OCI-M1 (cell line): Measurements from ENCODE around the gene EIF4G3.
A peak's percentile ranks its signal among the peaks of the same experiment; 100 is the strongest.
"Not testable (repeated sequence)": the region's sequence is repeated elsewhere in the genome, so short reads cannot be mapped to it uniquely, and the experiment has no call there.

ENCODE experiments used
- DNase-seq: peaks from one replicate; lab custom pipeline; 2025; lab: John Stamatoyannopoulos, UW

Gene EIF4G3

DNA sequence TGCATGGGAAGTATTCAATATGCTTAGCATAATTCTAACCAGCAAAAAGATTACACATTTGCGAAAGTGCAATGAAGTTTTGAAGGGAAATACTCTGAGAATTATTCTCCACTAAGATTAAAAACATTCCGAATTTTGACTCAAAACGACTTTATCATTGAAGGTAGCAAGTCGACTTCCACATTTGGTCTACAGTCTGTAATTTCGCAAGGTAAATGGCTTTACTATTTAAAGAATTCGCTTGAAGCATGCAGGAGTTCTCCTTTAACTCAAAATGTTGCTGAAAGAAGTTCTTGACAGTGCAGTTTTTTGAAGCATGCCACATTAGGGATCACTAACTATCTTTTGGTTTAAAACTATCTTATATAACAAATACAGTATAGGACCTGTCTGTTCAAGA, 228.6 kb downstream of the EIF4G3 start:
- DNase-seq = no peak

DNA sequence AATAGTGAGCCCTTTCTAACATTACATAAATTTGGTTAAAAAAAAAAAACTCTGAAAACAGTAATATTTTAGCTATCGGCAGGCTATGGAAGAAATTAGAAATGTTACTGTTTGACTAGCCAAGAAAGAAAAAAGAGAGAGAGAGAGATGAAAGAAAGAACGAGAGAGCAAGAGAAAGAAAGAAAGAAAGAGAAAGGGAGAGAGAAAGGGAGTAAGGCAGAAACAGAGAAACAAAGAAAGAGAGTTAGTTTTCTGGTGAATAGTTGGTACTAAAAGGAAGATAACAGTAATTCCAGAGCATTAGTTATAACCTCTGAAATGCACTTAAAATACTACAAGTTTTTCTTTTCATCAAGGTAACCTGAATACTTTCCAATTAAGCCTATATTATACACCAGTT, 229.3 kb downstream of the EIF4G3 start:
- no peak for DNase-seq

DNA sequence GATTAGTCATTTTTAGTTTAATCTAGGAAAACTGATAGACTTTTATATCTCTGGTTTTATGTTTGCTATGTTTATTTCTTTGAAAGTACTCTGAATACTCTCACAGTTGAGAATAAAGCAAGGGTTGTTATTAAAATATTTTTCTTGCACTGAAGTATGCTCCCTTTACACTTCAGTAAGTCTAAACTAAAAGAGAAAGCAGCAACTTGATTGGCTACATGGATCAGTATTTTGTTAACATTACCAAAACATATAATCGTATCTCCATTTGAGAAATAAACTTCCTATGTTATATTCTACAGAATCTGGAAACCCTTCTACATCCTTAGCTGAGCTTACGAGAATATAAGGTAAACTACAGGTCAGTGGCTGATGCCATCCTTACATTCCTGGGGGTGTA, 240.1 kb downstream of the EIF4G3 start:
- DNase-seq = no peak

DNA sequence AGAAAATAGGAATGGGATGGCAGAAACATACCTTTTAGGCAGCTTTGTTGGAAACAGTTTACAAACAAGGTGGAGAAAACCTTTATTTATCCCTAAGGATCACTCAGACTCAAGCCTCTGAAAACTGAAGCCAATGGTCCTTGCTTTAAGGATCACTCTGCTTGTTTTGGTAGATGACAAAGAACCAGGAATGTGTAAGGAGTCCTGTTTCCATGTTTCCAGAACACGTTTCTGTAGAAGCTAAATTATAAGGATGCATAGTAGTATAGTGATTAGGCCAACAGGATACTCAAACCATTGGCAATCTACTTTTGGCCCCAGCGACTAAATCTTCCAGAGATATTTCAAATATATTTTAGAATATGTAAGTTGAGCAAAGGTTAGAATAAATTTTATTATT, 240.5 kb downstream of the EIF4G3 start:
- DNase-seq = no peak

DNA sequence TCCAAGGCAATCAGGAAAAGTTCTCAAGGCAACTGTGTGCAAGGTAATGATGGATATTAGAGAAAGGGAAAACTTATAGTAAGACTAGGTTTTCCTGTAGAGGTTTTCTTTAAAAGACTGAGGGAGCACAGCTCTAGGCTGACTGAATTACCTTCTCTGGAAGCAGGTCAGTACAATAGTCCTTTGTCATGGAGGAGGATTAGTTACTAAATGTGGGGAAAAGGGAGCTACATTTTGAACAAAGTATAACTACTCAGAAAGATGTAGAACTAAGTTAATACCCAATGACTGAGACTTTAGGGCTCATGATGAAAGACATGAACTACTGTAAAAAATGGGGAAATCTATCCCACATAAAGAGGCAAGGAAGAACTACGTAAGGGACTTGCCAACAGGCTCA, 241.0 kb downstream of the EIF4G3 start:
- DNase-seq = no peak

DNA sequence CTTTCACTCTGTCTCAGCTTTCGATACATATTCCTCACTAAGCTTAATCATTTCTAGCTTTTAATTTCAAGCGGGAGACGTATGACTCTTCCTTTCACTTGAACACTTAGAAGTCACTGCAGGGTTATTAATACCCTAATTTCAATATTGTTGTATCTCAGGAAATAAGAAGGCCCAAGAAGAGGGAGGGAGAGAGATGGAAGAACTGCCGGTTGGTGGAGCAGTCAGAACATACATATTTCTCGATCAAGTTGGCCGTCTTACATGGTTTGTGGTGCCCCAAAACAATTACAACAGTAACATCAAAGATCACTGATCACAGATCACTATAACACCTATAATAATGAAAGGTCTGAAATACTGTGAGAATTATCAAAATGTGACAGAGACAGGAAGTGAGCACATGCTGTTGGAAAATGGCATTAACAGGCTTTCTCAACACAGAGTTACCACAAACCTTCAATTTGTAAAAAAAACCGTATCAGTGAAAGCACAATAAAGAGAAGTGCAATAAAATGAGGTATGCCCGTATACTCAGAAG, 244.2 kb downstream of the EIF4G3 start:
- no peak for DNase-seq

DNA sequence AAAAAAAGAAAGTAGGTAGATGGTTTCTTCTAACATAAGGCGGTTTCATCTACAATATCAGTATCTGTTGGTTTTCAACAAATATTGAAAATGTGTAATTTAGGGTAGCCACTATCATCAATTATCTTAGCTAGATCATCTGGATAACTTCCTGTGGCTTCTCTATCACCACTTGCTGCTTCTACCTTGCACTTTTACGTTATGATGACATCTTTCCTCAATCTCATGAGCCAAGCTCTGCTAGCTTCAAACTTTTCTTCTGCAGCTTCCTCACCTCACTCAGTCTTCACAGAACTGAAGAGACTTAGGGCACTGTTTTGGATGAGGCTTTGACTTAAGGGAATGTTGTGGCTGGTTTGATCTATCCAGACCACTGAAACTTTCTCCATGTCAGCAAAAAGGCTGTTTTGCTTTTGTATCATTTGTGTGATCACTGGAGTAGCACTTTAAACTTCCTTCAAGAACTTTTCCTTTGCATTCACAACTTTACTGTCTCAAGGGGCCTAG, 244.7 kb downstream of the EIF4G3 start:
- DNase-seq = no peak

DNA sequence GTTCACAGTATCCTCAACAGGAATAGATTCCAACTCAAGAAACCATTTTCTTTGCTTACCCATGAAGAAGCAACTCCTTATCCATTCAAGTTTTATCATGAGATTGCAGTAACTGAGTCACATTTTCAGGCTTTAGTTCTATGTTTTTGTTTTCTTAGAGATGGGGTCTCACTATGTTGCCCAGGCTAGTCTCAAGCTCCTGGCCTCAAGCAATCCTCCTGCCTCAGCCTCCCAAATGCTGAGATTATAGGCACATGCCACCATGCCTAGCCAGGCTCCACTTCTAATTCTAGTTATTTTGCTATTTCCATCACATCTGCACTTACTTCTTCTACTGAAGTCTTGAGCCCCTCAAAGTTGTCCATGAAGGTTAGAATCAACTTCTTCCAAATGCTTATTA, 246.3 kb downstream of the EIF4G3 start:
- DNase-seq = no peak

DNA sequence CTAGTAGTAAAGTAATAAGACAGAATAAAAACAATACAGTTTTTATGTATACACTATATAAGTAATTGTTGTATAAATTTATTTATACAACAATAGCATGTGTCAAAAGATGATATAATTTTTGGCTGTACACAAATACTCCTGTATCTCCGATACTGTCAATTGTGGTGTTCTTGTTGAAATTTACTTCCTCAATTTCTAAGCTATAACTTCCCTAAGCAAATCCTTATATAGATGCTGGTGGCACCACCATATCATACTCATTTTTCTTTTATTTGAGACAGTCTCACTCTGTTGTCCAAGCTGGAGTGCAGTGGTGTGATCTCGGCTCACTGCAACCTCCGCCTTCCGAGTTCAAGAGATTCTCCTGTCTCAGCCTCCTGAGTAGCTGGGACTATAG, 248.6 kb downstream of the EIF4G3 start:
- peak; percentile 71 for DNase-seq

DNA sequence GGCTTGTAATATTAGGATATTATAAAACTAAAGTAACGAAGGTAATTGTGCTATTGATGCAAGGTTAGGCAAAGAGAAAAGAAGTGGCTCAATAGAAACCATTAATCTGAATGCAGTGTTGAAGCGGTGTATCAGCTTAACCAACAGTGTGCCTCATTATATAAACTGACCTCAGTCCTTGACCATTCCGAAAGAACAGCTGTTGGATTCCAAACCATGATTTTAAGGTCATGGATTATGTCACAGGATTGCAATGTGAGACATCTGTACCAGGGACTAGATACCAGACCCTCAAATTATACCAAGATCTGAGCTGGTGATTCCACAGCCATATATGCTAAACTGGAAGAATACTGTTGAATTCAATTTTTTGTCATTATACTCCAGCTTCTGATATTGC, 255.4 kb downstream of the EIF4G3 start:
- DNase-seq = no peak

DNA sequence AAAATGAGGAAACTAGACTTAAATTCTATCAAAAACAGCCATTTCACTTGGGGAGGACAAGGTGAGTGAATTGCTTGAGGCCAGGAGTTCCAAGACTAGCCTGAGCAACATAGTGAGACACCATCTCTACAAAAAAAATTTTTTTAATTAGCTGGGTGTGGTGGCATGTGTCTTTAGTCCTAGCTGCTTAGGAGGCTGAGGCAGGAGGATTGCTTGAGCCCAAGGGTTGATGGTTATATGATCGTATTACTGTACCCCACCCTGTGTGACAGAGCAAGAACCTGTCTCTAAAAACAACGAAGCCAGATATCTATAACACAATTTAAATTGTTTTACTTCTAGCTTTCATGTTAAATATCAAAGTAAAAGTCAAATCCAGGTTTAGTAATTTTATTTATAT, 263.5 kb downstream of the EIF4G3 start:
- DNase-seq = no peak

DNA sequence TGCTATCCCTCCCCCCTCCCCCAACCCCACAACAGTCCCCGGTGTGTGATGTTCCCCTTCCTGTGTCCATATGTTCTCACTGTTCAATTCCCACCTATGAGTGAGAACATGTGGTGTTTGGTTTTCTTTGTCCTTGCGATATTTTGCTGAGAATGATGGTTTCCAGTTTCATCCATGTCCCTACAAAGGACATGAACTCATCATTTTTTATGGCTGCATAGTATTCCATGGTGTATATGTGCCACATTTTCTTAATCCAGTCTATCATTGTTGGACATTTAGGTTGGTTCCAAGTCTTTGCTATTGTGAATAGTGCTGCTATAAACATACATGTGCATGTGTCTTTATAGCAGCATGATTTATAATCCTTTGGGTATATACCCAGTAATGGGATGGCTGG, 269.2 kb downstream of the EIF4G3 start:
- not testable (repeated sequence) for DNase-seq

DNA sequence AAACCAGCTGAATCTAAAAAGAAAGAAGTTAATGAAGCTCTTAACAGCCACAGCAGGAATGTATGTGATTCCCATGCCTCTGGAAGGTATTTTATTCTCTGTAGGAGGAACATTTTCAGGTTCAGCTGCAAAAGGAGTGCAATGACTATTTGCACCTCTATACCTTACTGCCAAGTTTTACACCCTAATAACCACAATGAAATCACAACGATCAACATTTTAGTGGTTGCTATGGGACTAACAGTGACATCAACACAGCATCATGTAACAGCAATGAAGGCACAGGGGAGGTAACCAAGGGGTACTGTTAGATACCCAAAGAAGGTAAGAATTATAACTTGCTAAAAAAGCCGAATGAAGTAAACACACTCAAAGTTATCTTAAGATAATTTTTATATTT, 273.3 kb downstream of the EIF4G3 start:
- DNase-seq = no peak

DNA sequence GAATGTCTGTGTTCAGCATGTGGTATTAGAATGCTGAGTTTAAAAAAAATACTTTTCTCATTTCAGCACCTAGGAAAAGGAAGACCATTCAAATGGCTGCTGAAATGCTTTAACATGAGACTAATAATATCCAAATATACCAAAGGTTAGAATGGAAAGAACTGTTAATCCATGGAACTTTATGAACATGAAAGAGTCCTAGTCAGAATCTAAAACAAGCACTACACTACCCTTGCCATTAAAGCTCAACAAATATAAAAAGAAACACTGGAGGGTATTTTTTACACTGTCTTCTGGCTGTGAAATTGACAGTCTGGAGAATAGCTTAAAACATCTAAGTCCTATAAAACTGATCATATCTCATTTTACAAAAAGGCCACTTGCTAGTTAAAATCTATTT, 276.6 kb downstream of the EIF4G3 start:
- no peak for DNase-seq

DNA sequence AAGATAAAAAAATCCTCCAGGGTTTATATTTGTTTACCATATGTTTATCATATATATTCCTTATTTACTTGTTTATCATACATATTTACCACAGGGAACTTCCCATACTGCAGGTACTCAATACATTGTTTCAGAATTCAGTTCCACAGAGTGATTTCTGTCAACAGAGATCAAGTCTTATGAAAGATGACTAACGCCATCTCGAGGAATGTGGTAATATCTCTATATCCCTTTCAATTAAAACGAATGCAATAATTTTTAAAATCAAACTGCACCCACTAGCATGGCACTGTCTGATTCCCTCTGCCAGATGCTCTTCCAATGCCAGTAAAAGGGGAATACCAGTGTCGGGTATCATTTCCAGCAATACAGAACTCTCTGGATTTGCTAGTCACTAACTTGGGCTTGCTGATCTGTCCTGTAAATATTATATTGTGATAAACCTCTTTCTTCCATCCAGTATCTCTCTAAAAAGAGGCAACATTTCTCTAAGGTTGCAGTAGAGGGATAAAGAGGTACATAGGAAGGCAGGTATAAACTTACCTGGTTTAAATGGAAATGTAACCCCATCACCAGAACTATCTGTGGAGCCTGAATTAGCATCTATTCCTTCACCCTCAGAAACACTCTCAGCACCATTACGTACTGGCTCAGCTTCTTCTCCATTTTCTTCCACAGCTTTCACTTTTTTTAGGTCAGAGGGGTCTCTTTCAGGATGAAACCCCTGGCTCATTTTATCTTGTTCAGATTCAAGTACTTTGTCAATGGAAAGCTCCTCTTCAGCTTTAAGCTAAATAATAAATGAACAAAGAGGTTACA, 277.3 kb downstream of the EIF4G3 start:
- no peak for DNase-seq

DNA sequence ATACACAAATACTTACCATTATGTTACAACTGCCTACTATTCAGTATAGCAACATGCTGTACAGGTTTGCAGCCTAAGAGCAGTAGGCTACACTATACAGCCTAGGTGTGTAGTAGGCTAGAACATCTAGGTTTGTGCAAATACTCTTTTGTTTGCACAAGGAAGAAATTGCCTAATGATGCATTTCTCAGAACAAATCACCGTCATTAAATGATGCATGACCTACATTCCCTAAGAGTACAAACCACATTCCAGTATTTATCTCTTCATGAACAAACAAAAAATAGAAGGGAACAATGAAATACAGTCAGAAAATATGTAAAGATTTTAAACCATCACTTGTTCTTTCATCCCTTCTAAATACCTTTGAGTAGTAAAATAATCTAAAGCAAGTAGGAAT, 279.9 kb downstream of the EIF4G3 start:
- DNase-seq = no peak

DNA sequence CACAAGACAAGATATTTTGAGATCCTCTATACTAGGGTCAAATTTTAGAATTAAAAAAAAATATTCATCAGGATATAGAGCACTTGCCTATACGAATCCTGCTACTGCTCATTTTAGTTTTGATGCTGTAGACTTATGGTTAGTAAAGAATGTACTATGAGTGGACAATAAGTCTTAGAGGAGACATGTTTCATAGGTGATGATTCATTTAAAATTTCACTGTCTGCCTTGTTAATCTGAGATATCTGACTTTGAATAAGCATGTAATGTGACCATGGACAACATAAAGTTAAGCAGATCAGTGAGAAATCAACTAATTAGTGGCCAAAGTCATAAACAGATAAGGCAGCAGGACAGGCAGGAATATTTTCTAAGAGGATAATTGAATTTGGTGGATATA, 282.8 kb downstream of the EIF4G3 start:
- no peak for DNase-seq

DNA sequence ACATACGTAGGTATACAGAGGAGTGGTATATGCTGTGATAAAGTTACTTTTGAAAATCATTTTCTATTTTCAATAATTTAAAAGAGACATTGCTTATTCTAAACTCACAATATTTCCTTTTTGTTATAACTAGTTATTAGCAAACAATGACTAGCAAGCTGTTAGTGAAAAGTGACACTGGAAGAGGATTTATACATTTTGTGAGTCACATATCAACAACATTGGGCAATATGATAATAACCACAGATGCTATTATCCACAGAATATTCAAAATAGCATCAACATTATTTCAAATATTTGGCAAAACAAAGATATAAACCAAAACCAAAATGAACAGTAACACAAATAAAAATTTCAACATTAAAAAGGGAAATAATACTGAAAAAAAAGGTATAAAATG, 285.6 kb downstream of the EIF4G3 start:
- DNase-seq = no peak

DNA sequence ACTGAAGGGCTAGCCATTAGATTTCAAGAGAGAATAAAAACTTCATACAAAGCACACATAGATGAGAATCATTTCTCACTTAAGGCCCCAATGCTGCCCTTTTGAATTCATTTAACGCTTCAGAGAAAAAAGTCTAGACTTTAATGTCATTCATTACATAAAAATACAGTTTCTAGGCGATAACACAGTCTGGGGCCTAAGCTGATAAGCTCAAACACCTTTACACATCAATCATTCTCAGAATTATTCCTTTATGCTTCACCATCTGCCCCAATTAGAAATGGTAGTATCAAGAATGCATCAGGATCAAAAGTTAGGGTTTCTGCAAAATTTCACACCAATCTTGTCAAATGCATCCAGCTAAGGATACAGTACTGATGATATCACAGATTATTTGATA, 289.5 kb downstream of the EIF4G3 start:
- DNase-seq = no peak

DNA sequence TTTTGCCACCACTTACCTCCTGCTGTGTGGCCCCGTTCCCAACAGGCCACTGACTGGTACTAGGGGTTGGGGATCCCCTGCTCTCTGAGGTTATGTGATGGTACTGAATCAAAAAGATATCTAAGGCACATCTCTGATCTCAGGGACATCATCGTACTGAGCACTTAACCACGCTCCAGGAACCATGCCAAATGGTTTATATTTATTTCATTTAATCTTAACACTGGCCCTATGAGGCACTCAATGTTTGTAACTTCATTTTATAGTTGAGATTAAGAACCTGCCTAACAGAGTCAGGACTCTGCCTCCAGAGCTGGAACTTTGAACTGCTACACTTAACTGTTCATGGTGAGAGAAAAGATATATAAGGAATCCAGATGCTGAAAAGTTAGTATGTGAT, 291.6 kb downstream of the EIF4G3 start:
- DNase-seq = no peak

DNA sequence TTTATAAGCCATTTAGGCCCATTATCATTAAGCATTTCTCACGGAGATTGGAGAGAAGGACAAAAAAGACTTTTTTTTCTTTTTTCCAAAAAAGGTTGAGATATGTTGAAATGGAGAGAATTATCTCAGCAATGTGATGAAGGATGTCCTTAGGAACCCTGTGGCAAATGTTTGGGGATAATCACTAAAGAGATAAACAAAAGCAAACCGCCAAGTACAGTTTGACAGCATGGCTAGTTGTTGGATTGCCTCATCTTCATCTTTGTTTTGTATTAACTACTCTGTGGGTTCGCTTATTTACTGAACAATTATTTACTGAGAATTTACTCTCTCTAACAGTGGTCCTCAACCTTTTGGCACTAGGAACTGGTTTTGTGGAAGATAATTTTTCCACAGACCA, 292.2 kb downstream of the EIF4G3 start:
- no peak for DNase-seq

DNA sequence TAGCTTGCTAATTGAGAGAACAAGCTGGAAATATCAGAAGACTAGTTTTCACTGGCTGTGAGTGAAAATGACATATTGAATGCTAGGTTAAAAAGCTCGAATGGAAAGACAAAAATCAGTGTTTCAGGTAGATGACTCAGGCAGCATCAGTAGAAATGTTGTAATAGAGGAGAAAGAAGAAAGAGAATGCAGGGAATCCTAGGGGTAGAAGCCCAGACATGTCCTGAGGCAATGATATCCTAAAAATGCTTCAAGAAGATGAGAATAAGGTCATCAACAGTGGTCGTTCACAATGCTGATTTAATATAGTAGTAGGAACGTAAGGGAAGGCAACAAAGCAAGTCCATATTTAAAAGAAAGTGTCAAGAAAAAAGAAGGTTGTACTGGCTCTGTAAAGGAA, 292.9 kb downstream of the EIF4G3 start:
- no peak for DNase-seq

DNA sequence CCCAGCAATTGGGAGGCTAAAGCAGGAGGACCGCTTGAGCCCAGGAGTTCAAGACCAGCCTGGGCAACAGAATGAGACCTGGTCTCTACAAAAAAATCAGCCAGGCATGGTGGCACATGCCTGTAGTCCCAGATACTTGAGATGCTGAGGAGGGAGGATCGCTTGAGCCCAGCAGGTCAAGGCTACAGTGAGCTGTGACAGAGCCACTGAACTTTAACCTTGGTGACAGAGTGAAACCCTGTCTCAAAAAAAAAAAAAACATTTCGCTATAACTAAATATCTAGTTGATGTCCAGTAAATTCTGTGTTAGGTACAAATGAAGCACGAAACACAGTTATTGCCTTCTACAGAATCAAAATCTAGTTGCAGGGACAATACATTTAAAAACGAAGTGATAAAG, 293.9 kb downstream of the EIF4G3 start:
- no peak for DNase-seq

DNA sequence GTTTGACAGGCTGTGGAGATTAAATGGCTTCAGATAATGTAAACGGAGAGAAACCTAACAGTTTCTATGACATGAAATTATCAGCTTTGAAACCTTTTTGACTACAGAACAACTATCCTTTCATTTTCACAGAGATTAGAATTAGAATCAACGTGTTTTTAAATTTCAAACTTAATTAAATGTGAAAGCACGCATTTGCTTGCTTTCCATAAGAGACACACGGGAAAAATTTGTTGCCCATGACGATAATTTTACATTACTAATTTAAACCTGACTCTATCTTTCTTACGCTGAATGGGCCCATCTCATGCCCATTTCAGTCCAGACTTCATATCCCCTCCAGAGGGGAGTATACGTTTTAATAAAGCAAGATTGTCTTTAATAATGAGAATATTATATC, 297.9 kb downstream of the EIF4G3 start:
- DNase-seq = no peak
